Upper lobe of right lung (tissue), 1 donor: ENCODE results near the gene FOXG1. TPM values are rescaled to one million over a fixed set of nuclear protein-coding genes. Genes with fewer than 3 reads are reported as not detected.

ENCODE experiments used
- ATAC-seq: fragments of 200-7000 bp; cut with Tn5 transposase; one replicate; pipeline ENCODE4 v1.9.1; 2020; ENCODE audit warnings: mild to moderate bottlenecking, moderate library complexity
- DNase-seq: peaks from one replicate; pipeline ENCODE4 v3.0.0-alpha.2; 2020
- H3K27ac ChIP-seq: fragments of 200-600 bp; one replicate; pipeline ENCODE4 v1.8.0; 2022
- H3K27me3 ChIP-seq: fragments of 200-600 bp; one replicate; pipeline ENCODE4 v1.8.0; 2022; ENCODE audit warnings: mild to moderate bottlenecking
- H3K36me3 ChIP-seq: fragments of 200-600 bp; one replicate; pipeline ENCODE4 v1.8.0; 2022
- H3K4me1 ChIP-seq: fragments of 200-600 bp; one replicate; pipeline ENCODE4 v1.8.0; 2022
- H3K4me3 ChIP-seq: fragments of 200-600 bp; one replicate; pipeline ENCODE4 v1.8.0; 2022; ENCODE audit warnings: mild to moderate bottlenecking
- H3K9me3 ChIP-seq: fragments of 200-600 bp; one replicate; pipeline ENCODE4 v1.8.0; 2022
- intact Hi-C: fragments of 100-400 bp; cut with DNase I; formaldehyde crosslinking; loops from one replicate; pipeline ENCODE4 v1.11.0; 2022
- total RNA-seq: library from RNA; stranded (reverse); fragmentation: NEBNext Ultra II Directional; extraction: Animal tissue kit (Norgen Biotek cat#: 25700); gene quantifications from one replicate; pipeline ENCODE4 v1.2.1, GENCODE V29; 2021
- TF ChIP-seq, protein P1 (sequence below): fragments of 200-600 bp; IDR thresholded peaks from one replicate; pipeline ENCODE4 v1.8.0; 2022; ENCODE audit warnings: antibody characterized with exemption
- donor health status: DM: no; HTN: yes; CAD: no; lungs with severe emphysema.

FOXG1 gene
- total RNA-seq, 1 donor from 2014 or later, result not detected

DNA sequence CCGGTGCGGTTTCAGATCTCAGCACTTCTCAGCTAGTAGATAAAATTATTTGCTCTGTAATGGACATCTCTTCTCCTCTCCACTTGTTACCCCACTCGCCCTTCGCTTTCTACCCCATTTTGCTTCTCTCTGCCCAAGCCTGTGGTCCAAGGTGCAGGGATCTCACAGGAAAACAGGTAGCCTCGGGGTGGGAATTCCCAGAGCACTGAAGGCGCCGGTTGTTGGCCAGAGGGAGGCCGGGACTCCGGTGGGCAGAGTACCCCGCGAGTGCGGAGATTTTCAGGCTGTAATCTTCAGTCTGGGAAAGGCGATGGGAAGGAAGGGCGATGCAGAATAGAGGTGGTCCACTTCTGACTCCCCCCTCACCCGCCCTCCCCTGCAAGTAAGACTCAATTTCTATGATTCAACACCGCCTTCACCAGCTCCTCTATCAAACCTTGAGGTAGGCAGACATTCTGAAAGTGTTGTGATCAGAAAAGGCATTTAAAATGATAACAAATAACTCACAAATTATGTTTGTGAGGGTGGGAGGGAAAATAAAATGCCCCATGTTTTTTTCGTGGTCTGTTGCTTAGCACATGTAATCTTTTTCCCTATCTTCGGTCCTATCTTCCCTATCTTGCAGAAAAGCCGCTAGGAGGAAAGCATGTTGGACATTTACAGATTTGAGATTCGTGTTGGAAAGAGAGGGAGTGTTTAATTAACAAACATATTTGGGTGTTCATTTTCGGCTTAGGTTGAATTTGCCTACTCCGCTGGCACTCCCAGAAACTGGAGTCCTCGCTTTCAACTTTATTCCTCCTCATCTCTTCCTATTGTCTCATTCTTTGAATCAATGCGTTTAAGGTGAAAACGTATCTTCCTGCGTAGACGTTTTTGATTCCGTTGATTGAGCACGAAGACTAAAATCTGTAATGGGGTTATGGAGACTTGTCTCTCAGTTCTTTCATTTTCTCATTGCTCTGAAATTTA, 8.5 kb downstream of the FOXG1 start:
- TF ChIP-seq, protein P1, sequence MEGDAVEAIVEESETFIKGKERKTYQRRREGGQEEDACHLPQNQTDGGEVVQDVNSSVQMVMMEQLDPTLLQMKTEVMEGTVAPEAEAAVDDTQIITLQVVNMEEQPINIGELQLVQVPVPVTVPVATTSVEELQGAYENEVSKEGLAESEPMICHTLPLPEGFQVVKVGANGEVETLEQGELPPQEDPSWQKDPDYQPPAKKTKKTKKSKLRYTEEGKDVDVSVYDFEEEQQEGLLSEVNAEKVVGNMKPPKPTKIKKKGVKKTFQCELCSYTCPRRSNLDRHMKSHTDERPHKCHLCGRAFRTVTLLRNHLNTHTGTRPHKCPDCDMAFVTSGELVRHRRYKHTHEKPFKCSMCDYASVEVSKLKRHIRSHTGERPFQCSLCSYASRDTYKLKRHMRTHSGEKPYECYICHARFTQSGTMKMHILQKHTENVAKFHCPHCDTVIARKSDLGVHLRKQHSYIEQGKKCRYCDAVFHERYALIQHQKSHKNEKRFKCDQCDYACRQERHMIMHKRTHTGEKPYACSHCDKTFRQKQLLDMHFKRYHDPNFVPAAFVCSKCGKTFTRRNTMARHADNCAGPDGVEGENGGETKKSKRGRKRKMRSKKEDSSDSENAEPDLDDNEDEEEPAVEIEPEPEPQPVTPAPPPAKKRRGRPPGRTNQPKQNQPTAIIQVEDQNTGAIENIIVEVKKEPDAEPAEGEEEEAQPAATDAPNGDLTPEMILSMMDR, result no peak
- DNase-seq, result no peak

DNA sequence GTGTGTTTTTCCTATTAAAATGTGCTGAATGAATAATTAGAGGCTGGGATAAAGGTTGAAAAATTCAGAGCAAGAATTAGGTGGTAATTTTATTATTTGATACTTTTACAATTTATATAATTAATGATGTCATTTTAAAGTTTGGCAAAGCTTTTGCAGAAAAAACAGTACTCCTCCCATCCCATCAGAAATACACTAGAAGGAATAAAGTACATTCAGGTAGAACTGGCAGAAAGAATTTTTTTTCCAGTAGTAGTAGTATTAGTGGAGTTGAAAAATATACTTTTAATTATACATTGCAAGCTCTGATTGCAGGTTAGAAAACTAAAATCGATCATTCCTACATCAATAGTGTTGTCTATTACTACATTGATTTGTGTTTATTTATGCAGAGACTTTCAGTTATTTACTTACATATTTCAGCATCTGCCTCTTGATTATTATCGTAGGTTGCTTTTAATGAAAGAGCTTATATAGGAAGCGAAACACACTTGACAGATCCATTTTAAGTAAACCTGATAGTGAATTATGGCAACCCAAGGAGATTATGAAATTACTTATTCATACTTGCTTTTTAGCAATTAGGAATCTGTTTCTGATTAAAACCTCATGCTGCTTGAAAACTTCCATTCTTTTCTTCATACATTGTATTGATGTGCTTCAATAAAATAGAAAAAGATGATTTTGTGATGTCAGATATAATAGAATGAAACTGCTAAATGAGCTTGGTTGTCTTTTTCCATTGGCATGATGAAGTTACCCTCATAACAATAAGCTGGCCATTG, 10.1 kb downstream of the FOXG1 start:
- H3K9me3 ChIP-seq, result no peaks in the 10 kb centered on the region
- TF ChIP-seq, protein P1, result no peak
- H3K27me3 ChIP-seq, result peaks cover 100% of the 10 kb centered on the region
- H3K27ac ChIP-seq, result no peak overlapping the region
- DNase-seq (no peak), ATAC-seq (no peak)
- H3K4me3 ChIP-seq, result no peak overlapping the region
- no peaks in the 10 kb centered on the region for H3K36me3 ChIP-seq
- intact Hi-C loops, result no loop called here
- no peaks in the 10 kb centered on the region for H3K4me1 ChIP-seq

More for the DNA sequence above, 8.5 kb downstream of the FOXG1 start:
- Histone ChIP-seq H3K4me3 (no peak overlapping the region), H3K36me3 (no peaks in the 10 kb centered on the region), H3K9me3 (no peaks in the 10 kb centered on the region), H3K27me3 (peaks cover 100% of the 10 kb centered on the region), H3K4me1 (no peaks in the 10 kb centered on the region), H3K27ac (no peak overlapping the region)
- intact Hi-C loops, result no loop called here
- ATAC-seq, result no peak

DNA sequence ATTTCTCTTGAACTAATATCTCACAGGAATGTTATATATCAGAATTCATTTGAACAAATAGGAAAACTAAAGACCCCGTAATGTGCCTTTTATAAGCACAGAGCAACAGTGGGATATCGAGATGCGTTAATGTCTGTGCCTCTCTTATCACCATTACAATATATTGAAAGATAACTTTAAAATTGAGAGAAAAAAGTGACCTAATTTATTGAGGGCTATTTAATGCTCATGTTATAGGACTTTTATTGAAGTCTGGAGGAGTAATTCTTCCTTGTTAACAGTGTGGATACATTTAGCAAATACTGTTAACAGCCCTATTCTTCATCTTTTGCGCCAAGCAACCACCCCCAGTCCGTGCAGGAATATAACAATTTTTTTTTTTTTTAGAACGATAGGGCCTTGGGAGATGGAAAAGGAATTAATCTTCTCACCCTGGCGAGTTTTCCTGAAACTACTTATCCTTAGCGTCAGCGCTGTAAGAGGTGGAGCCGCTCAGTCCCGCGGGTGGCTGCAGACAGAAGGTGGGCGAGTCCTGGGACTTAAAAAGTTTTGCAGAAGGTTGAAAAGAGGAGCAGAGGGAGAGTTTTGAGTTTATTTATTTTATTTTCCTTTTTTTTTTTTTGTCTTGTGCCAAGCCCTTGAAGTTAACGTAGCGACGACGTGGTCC, 11.0 kb downstream of the FOXG1 start:
- no peaks in the 10 kb centered on the region for H3K9me3 ChIP-seq
- no peak overlapping the region for H3K4me3 ChIP-seq

DNA sequence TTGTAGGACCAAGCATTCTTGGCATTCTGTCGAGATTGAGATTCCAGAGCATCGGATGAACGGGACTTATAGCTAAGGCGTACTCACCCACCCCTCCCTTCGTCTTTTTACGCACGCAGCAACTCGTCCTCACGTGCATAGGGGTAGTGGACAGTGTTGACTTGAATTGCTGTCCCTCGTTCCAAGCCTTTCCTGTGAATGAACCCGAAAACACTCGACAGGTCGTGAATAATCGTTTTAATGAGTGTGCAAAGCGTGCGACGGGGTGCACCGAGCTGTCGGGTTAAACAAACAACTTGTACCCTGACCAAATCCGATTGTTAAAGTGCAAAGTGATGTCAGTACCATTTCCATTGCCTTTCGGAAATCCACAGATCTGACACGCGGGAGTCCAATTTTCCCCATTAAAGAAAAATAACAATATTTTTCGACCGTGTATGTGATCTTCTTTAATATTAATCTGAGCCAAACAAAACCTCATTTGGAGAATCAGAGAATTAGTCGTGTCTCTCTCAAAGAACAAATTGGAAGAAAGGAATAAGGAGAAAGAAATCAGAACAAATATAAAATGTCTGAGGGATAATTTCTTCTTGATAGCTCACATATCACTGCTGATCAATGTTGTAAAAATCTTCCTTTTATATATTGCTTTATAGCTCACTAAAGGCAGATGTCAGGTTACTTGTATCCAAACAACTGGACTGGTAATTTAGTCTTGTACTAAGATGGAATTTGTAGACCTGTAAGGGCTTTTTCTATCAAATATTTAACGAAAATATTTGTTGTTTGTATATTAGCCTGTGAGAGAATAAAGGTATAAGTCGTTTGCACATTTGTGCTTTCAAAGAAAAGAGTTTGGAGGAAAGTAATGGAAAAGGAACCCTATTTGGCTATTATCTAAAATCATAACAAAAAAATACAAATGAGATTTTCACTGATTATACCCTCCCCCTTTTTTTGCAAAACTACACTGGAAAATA, 11.8 kb downstream of the FOXG1 start:
- ATAC-seq (no peak), DNase-seq (no peak)
- Histone ChIP-seq H3K27ac (no peak overlapping the region), H3K36me3 (no peaks in the 10 kb centered on the region), H3K9me3 (no peaks in the 10 kb centered on the region), H3K4me1 (no peaks in the 10 kb centered on the region), H3K4me3 (no peak overlapping the region), H3K27me3 (peaks cover 95% of the 10 kb centered on the region)
- TF ChIP-seq, protein P1, result no peak
- intact Hi-C loops, result no loop called here

More for the DNA sequence above, 11.0 kb downstream of the FOXG1 start:
- ATAC-seq, result no peak
- DNase-seq, result no peak
- Histone ChIP-seq H3K36me3 (no peaks in the 10 kb centered on the region), H3K27ac (no peak overlapping the region), H3K27me3 (peaks cover 99% of the 10 kb centered on the region), H3K4me1 (no peaks in the 10 kb centered on the region)
- TF ChIP-seq, protein P1, result no peak
- intact Hi-C loops, result no loop called here
